ENCODE data around the gene TOX2.

The TOX2 gene

GRCh38 chr20:44112456-44112855 lies 197.8 kb downstream of the TOX2 start:
- no peak for DNase-seq (ENCODE audit: low spot score)
- TF ChIP-seq CTCF (IDR thresholded peaks at IDR 0.05; ENCODE audit: extremely low read depth, insufficient read depth, missing control alignments), result no peak
- in situ Hi-C loops (cut with MboI; ENCODE audit: low pct_unique_long_range_greater_than_20kb, low sequenced_read_pairs, unreplicated experiment), result no loop called here

- in situ Hi-C loops (cut with MboI; ENCODE audit: low pct_unique_long_range_greater_than_20kb, low sequenced_read_pairs, unreplicated experiment), result no loop called here
- TF ChIP-seq CTCF (IDR thresholded peaks at IDR 0.05; ENCODE audit: extremely low read depth, insufficient read depth, missing control alignments), result no peak
- DNase-seq (ENCODE audit: low spot score), result no peak
Observed at GRCh38 chr20:44112889-44113617, 198.4 kb downstream of the TOX2 start.

GRCh38 chr20:44113618-44114376 lies 199.1 kb downstream of the TOX2 start:
- no peak for DNase-seq (ENCODE audit: low spot score)
- no peak for TF ChIP-seq CTCF (IDR thresholded peaks at IDR 0.05; ENCODE audit: extremely low read depth, insufficient read depth, missing control alignments)
- in situ Hi-C loops (cut with MboI; ENCODE audit: low pct_unique_long_range_greater_than_20kb, low sequenced_read_pairs, unreplicated experiment), result no loop called here

GRCh38 chr20:44115181-44115580 lies 200.5 kb downstream of the TOX2 start:
- no peak for TF ChIP-seq CTCF (IDR thresholded peaks at IDR 0.05; ENCODE audit: extremely low read depth, insufficient read depth, missing control alignments)
- in situ Hi-C loops (cut with MboI; ENCODE audit: low pct_unique_long_range_greater_than_20kb, low sequenced_read_pairs, unreplicated experiment), result no loop called here
- DNase-seq (ENCODE audit: low spot score), result no peak

GRCh38 chr20:44115762-44116644 lies 201.4 kb downstream of the TOX2 start:
- in situ Hi-C loops (cut with MboI; ENCODE audit: low pct_unique_long_range_greater_than_20kb, low sequenced_read_pairs, unreplicated experiment), result no loop called here
- DNase-seq (ENCODE audit: low spot score), result no peak
- no peak for TF ChIP-seq CTCF (IDR thresholded peaks at IDR 0.05; ENCODE audit: extremely low read depth, insufficient read depth, missing control alignments)

Data from GM13977 (cell line).